ENCODE data around the gene HOXD3. TPM values are rescaled to one million over a fixed set of nuclear protein-coding genes. Genes with fewer than 3 reads are reported as not detected.

Gene HOXD3
- total RNA-seq, 1 donor from 2014 or later: not detected

GRCh38 chr2:176160986-176161824, 4.1 kb downstream of the HOXD3 start:
- intact Hi-C loops (cut with micrococcal nuclease): no loop called here
- H3K27me3 ChIP-seq (ENCODE audit: low read depth): peaks cover 100% of the 10 kb centered on the region
- no peak overlapping the region for H3K27ac ChIP-seq (replicated peaks)
- H3K4me1 ChIP-seq: peaks cover 49% of the 10 kb centered on the region
- H3K4me3 ChIP-seq: peak overlapping the region; percentile 35
- no peak for DNase-seq
- no peaks in the 10 kb centered on the region for H3K36me3 ChIP-seq
- H3K9me3 ChIP-seq (replicated peaks): no peaks in the 10 kb centered on the region
- no peak for TF ChIP-seq CTCF (IDR thresholded peaks at IDR 0.05; ENCODE audit: borderline replicate concordance)

- TF ChIP-seq CTCF (IDR thresholded peaks at IDR 0.05; ENCODE audit: borderline replicate concordance): no peak
- Histone ChIP-seq H3K4me3 (no peak overlapping the region), H3K27ac (replicated peaks) (no peak overlapping the region), H3K27me3 (ENCODE audit: low read depth) (peaks cover 100% of the 10 kb centered on the region), H3K4me1 (peaks cover 44% of the 10 kb centered on the region), H3K9me3 (replicated peaks) (no peaks in the 10 kb centered on the region), H3K36me3 (no peaks in the 10 kb centered on the region)
- no peak for DNase-seq
- intact Hi-C loops (cut with micrococcal nuclease): no loop called here
Measured at GRCh38 chr2:176161825-176162626, 4.9 kb downstream of the HOXD3 start.

- Histone ChIP-seq H3K36me3 (no peaks in the 10 kb centered on the region), H3K4me1 (peaks cover 33% of the 10 kb centered on the region), H3K4me3 (no peak overlapping the region), H3K27me3 (ENCODE audit: low read depth) (peaks cover 100% of the 10 kb centered on the region), H3K27ac (replicated peaks) (no peak overlapping the region), H3K9me3 (replicated peaks) (no peaks in the 10 kb centered on the region)
- no peak for DNase-seq
- no peak for TF ChIP-seq CTCF (IDR thresholded peaks at IDR 0.05; ENCODE audit: borderline replicate concordance)
- intact Hi-C loops (cut with micrococcal nuclease): no loop called here
Measured at GRCh38 chr2:176162911-176163671, 6.0 kb downstream of the HOXD3 start.

- TF ChIP-seq CTCF (IDR thresholded peaks at IDR 0.05; ENCODE audit: borderline replicate concordance): no peak
- intact Hi-C loops (cut with micrococcal nuclease): no loop called here
- H3K4me3 ChIP-seq: no peak overlapping the region
Measured at GRCh38 chr2:176163672-176164056, 6.6 kb downstream of the HOXD3 start.

GRCh38 chr2:176164201-176164600, 7.1 kb downstream of the HOXD3 start:
- H3K4me1 ChIP-seq: peaks cover 25% of the 10 kb centered on the region
- H3K27me3 ChIP-seq (ENCODE audit: low read depth): peaks cover 100% of the 10 kb centered on the region
- H3K4me3 ChIP-seq: no peak overlapping the region
- no peak for TF ChIP-seq CTCF (IDR thresholded peaks at IDR 0.05; ENCODE audit: borderline replicate concordance)
- H3K27ac ChIP-seq (replicated peaks): no peak overlapping the region
- intact Hi-C loops (cut with micrococcal nuclease): no loop called here
- no peaks in the 10 kb centered on the region for H3K9me3 ChIP-seq (replicated peaks)
- no peak for DNase-seq
- no peaks in the 10 kb centered on the region for H3K36me3 ChIP-seq

More at GRCh38 chr2:176163672-176164056, 6.6 kb downstream of the HOXD3 start:
- peaks cover 30% of the 10 kb centered on the region for H3K4me1 ChIP-seq
- DNase-seq: no peak
- H3K36me3 ChIP-seq: no peaks in the 10 kb centered on the region
- no peak overlapping the region for H3K27ac ChIP-seq (replicated peaks)
- no peaks in the 10 kb centered on the region for H3K9me3 ChIP-seq (replicated peaks)
- H3K27me3 ChIP-seq (ENCODE audit: low read depth): peaks cover 100% of the 10 kb centered on the region

Data from left ventricle myocardium inferior (tissue), 1 donor.